Spleen (tissue), 7 donors: ENCODE measurements around the gene FBP1.

Source experiments
- CTCF ChIP-seq, 11 experiments: fragments of 200-600 bp in 7 of 11; fragments of 450-650 bp in 4 of 11; sonication (generic) in 4 of 11; IDR thresholded peaks in 8 of 11; conservative IDR thresholded peaks in 3 of 11; 1 replicate in 7 of 11; 2 replicates in 4 of 11; pipeline versions ENCODE4 v1.4.0 to v1.8.0; 2016 to 2021; ENCODE audit warnings: antibody characterized with exemption in 11 of 11, inconsistent platforms in 4 of 11, mild to moderate bottlenecking in 1 of 11
- POLR2A ChIP-seq, 3 donors: fragments of 450-650 bp; IDR thresholded peaks; one replicate each; pipeline ENCODE4 v1.5.1; 2017; ENCODE audit warnings: antibody characterized with exemption in 3 of 3, mild to moderate bottlenecking in 1 of 3
- POLR2AphosphoS5 ChIP-seq, 3 donors: sonication (generic); formaldehyde crosslinking; IDR thresholded peaks; one replicate each; pipeline ENCODE4 v1.5.1; 2017; ENCODE audit warnings: antibody characterized with exemption in 3 of 3
- donor health status: DM: no; HTN: no; CAD: no; lungs with moderate emphysema.
- donor health status: DM: no; HTN: no; CAD: no.
- donor health status: DM: no; HTN: no; CAD: no.

GRCh38 chr9:94625835-94626234 is 13.5 kb downstream of the FBP1 start:
- TF ChIP-seq CTCF (IDR thresholded peaks at IDR 0.05 in 8 of 11, conservative IDR thresholded peaks at IDR 0.05 in 3 of 11) (no peak), POLR2AphosphoS5 (IDR thresholded peaks at IDR 0.05) (no peak), POLR2A (IDR thresholded peaks at IDR 0.05) (no peak)
